Esophagus muscularis mucosa (tissue), 3 donors: ENCODE data around the gene PML.
"Not testable (repeated sequence)": the region's sequence is repeated elsewhere in the genome, so short reads cannot be mapped to it uniquely, and the experiment has no call there.

Experiments
- CTCF ChIP-seq, 3 experiments: fragments of 200-600 bp in 2 of 3; fragments of 450-650 bp in 1 of 3; sonication (generic) in 2 of 3; IDR thresholded peaks; one replicate each; pipeline ENCODE4 v1.5.1; 2017 to 2019; ENCODE audit warnings: antibody characterized with exemption in 3 of 3, mild to moderate bottlenecking in 2 of 3, moderate library complexity in 1 of 3
- POLR2A ChIP-seq: fragments of 450-650 bp; IDR thresholded peaks from one replicate; pipeline ENCODE4 v1.6.1; 2017; ENCODE audit warnings: antibody characterized with exemption, moderate library complexity, mild to moderate bottlenecking, low read depth
- POLR2AphosphoS5 ChIP-seq, 2 donors: sonication (generic); formaldehyde crosslinking; IDR thresholded peaks; one replicate each; pipeline ENCODE4 v1.6.1; 2017; ENCODE audit warnings: antibody characterized with exemption in 2 of 2

- not testable (repeated sequence) for TF ChIP-seq CTCF (IDR thresholded peaks at IDR 0.05); POLR2AphosphoS5 (IDR thresholded peaks at IDR 0.05); POLR2A
These were observed 70.3 kb downstream of the PML start for GRCh38 chr15:74064822-74065221.
